SK-N-SH (cell line): ENCODE measurements around the gene NPIPB6. TPM values are rescaled to one million over a fixed set of nuclear protein-coding genes. Genes with fewer than 3 reads are reported as not detected.
A peak's percentile ranks its signal among the peaks of the same experiment; 100 is the strongest.

Experiments used
- CTCF ChIA-PET: fragments of 300-600, 350-600 bp; formaldehyde crosslinking; extraction: SDS; loops from one replicate; lab custom pipeline; 2021; lab: Yijun Ruan, JAX
- POLR2A ChIA-PET: fragments of 350-600 bp; sonication (Branson Sonifier 250); formaldehyde crosslinking; extraction: SDS; loops from one replicate; lab custom pipeline; 2020; ENCODE audit warnings: antibody characterized with exemption, inconsistent platforms; lab: Yijun Ruan, JAX
- DNase-seq: peaks from one replicate; pipeline ENCODE4 v3.0.0; 2012
- H2AFZ ChIP-seq: fragments of 200-600 bp; sonication (generic); 2 replicates; pipeline ENCODE4 v1.8.1; 2016; ENCODE audit warnings: antibody characterized with exemption, mild to moderate bottlenecking, low read depth
- H3F3A ChIP-seq: fragments of 200-600 bp; sonication (generic); replicated peaks from 2 replicates; pipeline ENCODE3; 2016; ENCODE audit warnings: antibody characterized with exemption, mild to moderate bottlenecking; ENCODE audit not compliant: insufficient read depth
- H3K27ac ChIP-seq, 2 experiments: fragments of 200-500 bp in 1 of 2; fragments of 200-600 bp in 1 of 2; sonication (Bioruptor generic) in 1 of 2; sonication (generic), shearing (Covaris generic) in 1 of 2; 2 replicates each; pipeline versions ENCODE4 v1.5.1 to v1.6.1; 2014 to 2016; ENCODE audit warnings: low read depth in 2 of 2, inconsistent platforms in 1 of 2, low read length in 1 of 2, mild to moderate bottlenecking in 1 of 2, mixed read lengths in 1 of 2
- H3K27me3 ChIP-seq: fragments of 200-600 bp; sonication (generic), shearing (Covaris generic); 2 replicates; pipeline ENCODE4 v1.6.1; 2016; ENCODE audit warnings: mixed run types; ENCODE audit not compliant: insufficient read depth
- H3K36me3 ChIP-seq, 2 experiments: fragments of 200-500 bp in 1 of 2; fragments of 200-600 bp in 1 of 2; sonication (Bioruptor generic) in 1 of 2; sonication (generic) in 1 of 2; replicated peaks in 1 of 2; 2 replicates each; pipeline versions ENCODE3 to v1.5.1; 2014 to 2016; ENCODE audit warnings: low read length in 1 of 2, mild to moderate bottlenecking in 1 of 2; ENCODE audit not compliant: insufficient read depth in 2 of 2, control insufficient read depth in 1 of 2
- H3K4me1 ChIP-seq, 2 experiments: fragments of 200-500 bp in 1 of 2; fragments of 200-600 bp in 1 of 2; sonication (Bioruptor generic) in 1 of 2; sonication (generic), shearing (Covaris generic) in 1 of 2; 2 replicates each; pipeline versions ENCODE4 v1.5.1 to v1.6.1; 2014 to 2016; ENCODE audit warnings: low read depth in 1 of 2, low read length in 1 of 2, mixed run types in 1 of 2; ENCODE audit not compliant: insufficient read depth in 2 of 2, control insufficient read depth in 1 of 2
- H3K4me2 ChIP-seq: fragments of 200-600 bp; sonication (generic), shearing (Covaris generic); 2 replicates; pipeline ENCODE4 v1.6.1; 2017; ENCODE audit warnings: mixed run types
- H3K4me3 ChIP-seq, 2 experiments: fragments of 200-500 bp in 1 of 2; fragments of 200-600 bp in 1 of 2; sonication (Bioruptor generic) in 1 of 2; sonication (generic), shearing (Covaris generic) in 1 of 2; 2 replicates each; pipeline versions ENCODE4 v1.5.1 to v1.8.1; 2014 to 2016; ENCODE audit warnings: low read depth in 2 of 2, inconsistent platforms in 1 of 2, low read length in 1 of 2, mild to moderate bottlenecking in 1 of 2, mixed read lengths in 1 of 2, moderate library complexity in 1 of 2
- H3K79me2 ChIP-seq: fragments of 200-600 bp; sonication (generic); 2 replicates; pipeline ENCODE4 v1.8.1; 2017; ENCODE audit warnings: mild to moderate bottlenecking; ENCODE audit not compliant: insufficient read depth
- H3K9ac ChIP-seq: fragments of 200-600 bp; sonication (generic); 2 replicates; pipeline ENCODE4 v1.6.1; 2017; ENCODE audit warnings: mixed run types
- H3K9me2 ChIP-seq: fragments of 200-600 bp; sonication (generic); 2 replicates; pipeline ENCODE4 v1.6.1; 2017; ENCODE audit warnings: mixed run types
- H3K9me3 ChIP-seq: fragments of 200-600 bp; sonication (generic); 2 replicates; pipeline ENCODE4 v1.6.1; 2017; ENCODE audit warnings: mixed run types, mild to moderate bottlenecking, moderate library complexity
- H4K20me1 ChIP-seq: fragments of 200-600 bp; sonication (generic); 2 replicates; pipeline ENCODE4 v1.6.1; 2017; ENCODE audit warnings: mild to moderate bottlenecking, mixed run types; ENCODE audit not compliant: insufficient read depth
- CHD2 ChIP-seq: fragments of 150-350 bp; IDR thresholded peaks from 2 replicates; pipeline ENCODE4 v1.6.1; 2018; ENCODE audit warnings: low read length; ENCODE audit not compliant: partially characterized antibody
- ELF1 ChIP-seq: IDR thresholded peaks from 2 replicates; pipeline ENCODE4 v1.4.0; 2012
- EP300 ChIP-seq, 2 experiments: IDR thresholded peaks; 2 replicates each; pipeline versions ENCODE4 v1.4.0 to v1.6.1; 2012; ENCODE audit warnings: borderline replicate concordance in 1 of 2, low read depth in 1 of 2, low read length in 1 of 2
- FOXJ3 ChIP-seq: sonication (generic); formaldehyde crosslinking; IDR thresholded peaks from 2 replicates; pipeline ENCODE4 v1.5.1; 2020; ENCODE audit warnings: mild to moderate bottlenecking, missing genetic modification reagents
- GABPA ChIP-seq: IDR thresholded peaks from 2 replicates; pipeline ENCODE4 v1.4.0; 2012; ENCODE audit warnings: low read depth, mild to moderate bottlenecking
- MXI1 ChIP-seq: IDR thresholded peaks from 2 replicates; pipeline ENCODE4 v1.6.1; 2012; ENCODE audit warnings: mild to moderate bottlenecking, low read depth, low read length, improper control_type of control experiment
- POLR2AphosphoS5 ChIP-seq: IDR thresholded peaks from 2 replicates; pipeline ENCODE4 v1.6.1; 2012; ENCODE audit warnings: low read depth, low read length
- WGBS: methylation state at CpG from one replicate; pipeline ENCODE4 v1.1.6; 2017; ENCODE audit warnings: low lambda C conversion rate; 5-methylcytosine and 5-hydroxymethylcytosine counted together
- polyA plus RNA-seq, 3 experiments: library from polyadenylated mRNA; depleted of rRNA; stranded (reverse); fragments of >200 nt; gene quantifications; 2 replicates each; pipeline ENCODE4 v1.2.3, GENCODE V29; 2012
- TF ChIP-seq, protein P1 (sequence below): IDR thresholded peaks from 2 replicates; pipeline ENCODE4 v1.6.1; 2012; ENCODE audit warnings: mild to moderate bottlenecking, low read depth, low read length, moderate library complexity
- TF ChIP-seq, protein P2 (sequence below): fragments of 150-350 bp; IDR thresholded peaks from 2 replicates; pipeline ENCODE4 v1.6.1; 2017; ENCODE audit warnings: antibody characterized with exemption, low read length, low read depth, borderline replicate concordance
- TF ChIP-seq, protein P3 (sequence below): IDR thresholded peaks from 2 replicates; pipeline ENCODE4 v1.4.0; 2012; ENCODE audit warnings: low read depth

NPIPB6 gene
- polyA plus RNA-seq, 1 of the 3 experiments (the other 2 are of a cell fraction) = 0.35 TPM

DNA sequence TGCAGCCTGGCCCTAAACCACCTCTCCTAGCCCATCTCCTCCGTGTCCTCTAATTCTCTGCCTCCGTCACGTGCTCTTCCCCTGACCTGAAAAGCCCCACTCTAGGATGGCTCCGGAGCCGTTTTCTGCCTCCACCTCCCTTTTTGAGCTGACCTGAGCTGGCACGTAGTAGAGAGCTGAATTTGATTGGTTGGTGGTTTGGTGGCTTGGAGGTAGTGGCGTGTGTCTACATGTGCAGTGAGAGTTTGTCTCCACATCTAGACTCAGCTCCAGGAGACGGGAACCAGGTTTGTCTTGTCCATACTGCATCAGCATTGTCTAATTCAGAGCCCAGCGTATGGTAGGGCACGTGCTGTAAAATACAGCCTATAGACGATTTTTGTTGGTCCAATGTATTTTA, 68.0 kb downstream of the NPIPB6 start (continued):
- TF ChIP-seq GABPA (no peak), POLR2AphosphoS5 (no peak), MXI1 (no peak), CHD2 (no peak), EP300 (IDR thresholded peaks at IDR 0.05; ENCODE audit: borderline replicate concordance in 1 of 2, low read depth in 1 of 2, low read length in 1 of 2) (no peak), ELF1 (no peak), FOXJ3 (CRISPR knock-in tag) (no peak)
- TF ChIP-seq, protein P1, sequence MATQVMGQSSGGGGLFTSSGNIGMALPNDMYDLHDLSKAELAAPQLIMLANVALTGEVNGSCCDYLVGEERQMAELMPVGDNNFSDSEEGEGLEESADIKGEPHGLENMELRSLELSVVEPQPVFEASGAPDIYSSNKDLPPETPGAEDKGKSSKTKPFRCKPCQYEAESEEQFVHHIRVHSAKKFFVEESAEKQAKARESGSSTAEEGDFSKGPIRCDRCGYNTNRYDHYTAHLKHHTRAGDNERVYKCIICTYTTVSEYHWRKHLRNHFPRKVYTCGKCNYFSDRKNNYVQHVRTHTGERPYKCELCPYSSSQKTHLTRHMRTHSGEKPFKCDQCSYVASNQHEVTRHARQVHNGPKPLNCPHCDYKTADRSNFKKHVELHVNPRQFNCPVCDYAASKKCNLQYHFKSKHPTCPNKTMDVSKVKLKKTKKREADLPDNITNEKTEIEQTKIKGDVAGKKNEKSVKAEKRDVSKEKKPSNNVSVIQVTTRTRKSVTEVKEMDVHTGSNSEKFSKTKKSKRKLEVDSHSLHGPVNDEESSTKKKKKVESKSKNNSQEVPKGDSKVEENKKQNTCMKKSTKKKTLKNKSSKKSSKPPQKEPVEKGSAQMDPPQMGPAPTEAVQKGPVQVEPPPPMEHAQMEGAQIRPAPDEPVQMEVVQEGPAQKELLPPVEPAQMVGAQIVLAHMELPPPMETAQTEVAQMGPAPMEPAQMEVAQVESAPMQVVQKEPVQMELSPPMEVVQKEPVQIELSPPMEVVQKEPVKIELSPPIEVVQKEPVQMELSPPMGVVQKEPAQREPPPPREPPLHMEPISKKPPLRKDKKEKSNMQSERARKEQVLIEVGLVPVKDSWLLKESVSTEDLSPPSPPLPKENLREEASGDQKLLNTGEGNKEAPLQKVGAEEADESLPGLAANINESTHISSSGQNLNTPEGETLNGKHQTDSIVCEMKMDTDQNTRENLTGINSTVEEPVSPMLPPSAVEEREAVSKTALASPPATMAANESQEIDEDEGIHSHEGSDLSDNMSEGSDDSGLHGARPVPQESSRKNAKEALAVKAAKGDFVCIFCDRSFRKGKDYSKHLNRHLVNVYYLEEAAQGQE = no peak
- TF ChIP-seq, protein P2, sequence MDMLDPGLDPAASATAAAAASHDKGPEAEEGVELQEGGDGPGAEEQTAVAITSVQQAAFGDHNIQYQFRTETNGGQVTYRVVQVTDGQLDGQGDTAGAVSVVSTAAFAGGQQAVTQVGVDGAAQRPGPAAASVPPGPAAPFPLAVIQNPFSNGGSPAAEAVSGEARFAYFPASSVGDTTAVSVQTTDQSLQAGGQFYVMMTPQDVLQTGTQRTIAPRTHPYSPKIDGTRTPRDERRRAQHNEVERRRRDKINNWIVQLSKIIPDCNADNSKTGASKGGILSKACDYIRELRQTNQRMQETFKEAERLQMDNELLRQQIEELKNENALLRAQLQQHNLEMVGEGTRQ = no peak

DNA sequence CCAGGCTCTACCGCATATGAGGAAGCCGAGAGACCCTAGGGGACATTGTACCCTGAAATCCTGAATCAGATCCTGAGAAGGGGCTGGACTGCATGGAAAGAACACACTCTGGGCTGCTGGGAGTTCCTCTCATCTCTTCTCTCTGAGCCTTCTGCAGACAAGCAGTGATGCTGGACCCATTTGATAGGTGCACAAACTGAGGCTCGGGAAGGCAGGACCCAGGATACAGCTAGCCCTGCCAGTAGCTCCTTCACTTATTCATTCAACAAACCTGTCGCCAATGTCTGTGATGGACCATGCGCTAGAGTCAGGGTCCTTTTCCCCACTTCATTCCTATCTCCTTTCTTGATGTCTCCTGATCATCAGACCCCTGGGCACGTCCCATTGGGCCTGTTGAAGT, 69.1 kb downstream of the NPIPB6 start:
- Histone ChIP-seq H3K79me2 (no peaks in the 10 kb centered on the region), H4K20me1 (no peaks in the 10 kb centered on the region), H3K9me3 (no peaks in the 10 kb centered on the region), H3K27me3 (0 out of 2 replicates have a peak, but pooled peaks cover 10% of the 10 kb centered on the region), H3F3A (peaks cover 4% of the 10 kb centered on the region), H3K9ac (no peak overlapping the region), H3K27ac (no peak overlapping the region), H3K9me2 (no peaks in the 10 kb centered on the region), H2AFZ (no peak overlapping the region), H3K4me1 (peaks cover 3 to 17% of the 10 kb centered on the region in 2 experiments; a peak in 1 of 4 replicates), H3K4me2 (no peak overlapping the region), H3K4me3 (peak overlapping the region in 1 of 2 experiments; percentile 70; a peak in 2 of 4 replicates), H3K36me3 (no peaks in the 10 kb centered on the region)
- POLR2A ChIA-PET = interaction anchor here (1.7 kb wide), 1 partner anchor 13 kb away, joined by 6 read pairs; no protein-coding TSS in a partner anchor
- WGBS = 85% methylated on average over 6 of the region's 6 CpGs
- TF ChIP-seq, protein P3, sequence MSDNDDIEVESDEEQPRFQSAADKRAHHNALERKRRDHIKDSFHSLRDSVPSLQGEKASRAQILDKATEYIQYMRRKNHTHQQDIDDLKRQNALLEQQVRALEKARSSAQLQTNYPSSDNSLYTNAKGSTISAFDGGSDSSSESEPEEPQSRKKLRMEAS = no peak
- TF ChIP-seq POLR2AphosphoS5 = no peak
- CTCF ChIA-PET = interaction anchor here (1.2 to 10.5 kb wide), 4 partner anchors 12 to 22 kb away, joined by 4 to 82 read pairs (median 26); no protein-coding TSS in a partner anchor
- DNase-seq = no peak
